NT2/D1 (cell line): ENCODE measurements around the gene MORN1.

Experiments
- SUZ12 ChIP-seq: IDR thresholded peaks from 2 replicates; pipeline ENCODE4 v1.6.1; 2011; ENCODE audit not compliant: insufficient read length, insufficient read depth; ENCODE audit errors: extremely low read depth
- YY1 ChIP-seq: IDR thresholded peaks from 2 replicates; pipeline ENCODE4 v1.6.1; 2011; ENCODE audit not compliant: insufficient read length, insufficient read depth

DNA sequence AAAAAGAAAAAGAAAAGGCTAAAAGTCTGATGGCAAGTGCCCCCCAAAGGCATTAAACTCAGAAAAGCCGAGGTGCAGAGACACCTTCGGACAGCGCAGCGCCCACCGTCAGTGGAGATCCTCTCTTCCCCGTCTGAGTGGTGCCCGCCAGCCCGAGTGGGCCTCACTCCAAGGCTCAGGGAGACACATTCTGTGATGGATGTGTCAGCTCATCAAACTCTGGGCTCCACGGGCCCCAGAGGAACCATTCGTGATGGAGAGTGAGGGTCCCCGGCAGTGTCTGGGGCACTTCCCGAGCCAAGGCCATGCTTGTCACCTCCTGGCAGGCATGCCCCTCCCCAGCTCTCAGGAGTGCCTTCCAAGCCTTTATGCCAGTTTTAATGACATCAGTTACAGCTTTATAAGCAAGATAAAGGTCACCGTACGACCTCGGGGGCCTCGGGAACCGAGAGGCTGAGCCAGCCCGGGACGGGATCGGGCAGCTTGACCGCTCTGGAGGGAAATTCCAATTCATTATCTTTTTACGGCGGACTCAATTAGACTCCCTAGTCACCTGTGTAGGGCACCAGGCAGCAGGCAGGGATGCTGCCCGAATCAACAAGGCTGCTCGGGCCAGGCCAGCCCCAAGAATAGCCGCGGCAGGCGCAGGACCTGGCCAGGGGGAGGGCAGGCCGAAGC is 49.5 kb downstream of the MORN1 start:
- TF ChIP-seq YY1: no peak
- no peak for TF ChIP-seq SUZ12
